Adrenal gland (tissue), 19 donors: ENCODE results near the gene LMF2. TPM values are rescaled to one million over a fixed set of nuclear protein-coding genes. Genes with fewer than 3 reads are reported as not detected.

Source experiments
- DNase-seq, 7 donors: peaks; one replicate each; pipeline ENCODE4 v3.0.0-alpha.2; 2019 to 2020
- H3K27ac ChIP-seq, 5 donors: fragments of 200-600 bp; sonication (generic) in 4 of 5; 1 replicate in 3 of 5; 2 replicates in 2 of 5; pipeline versions ENCODE4 v1.5.1 to v1.8.0; 2016 to 2020; ENCODE audit warnings: mild to moderate bottlenecking in 1 of 5
- H3K27me3 ChIP-seq: fragments of 200-600 bp; 2 replicates; pipeline ENCODE4 v1.8.0; 2021
- H3K36me3 ChIP-seq, 2 donors: fragments of 200-600 bp; replicated peaks in 1 of 2; 1 replicate in 1 of 2; 2 replicates in 1 of 2; pipeline versions ENCODE4 v1.5.1 to v1.8.0; 2018 to 2022
- H3K4me1 ChIP-seq, 2 donors: fragments of 200-600 bp; replicated peaks in 1 of 2; 1 replicate in 1 of 2; 2 replicates in 1 of 2; pipeline versions ENCODE4 v1.5.1 to v1.8.0; 2018 to 2021
- H3K4me3 ChIP-seq, 4 donors: fragments of 200-600 bp; sonication (generic) in 3 of 4; one replicate each; pipeline ENCODE4 v1.5.1; 2016 to 2018
- H3K9me3 ChIP-seq, 3 donors: fragments of 200-600 bp; sonication (generic) in 1 of 3; replicated peaks in 1 of 3; 1 replicate in 2 of 3; 2 replicates in 1 of 3; pipeline versions ENCODE4 v1.5.1 to v1.8.0; 2016 to 2021
- POLR2A ChIP-seq, 2 donors: fragments of 450-650 bp; IDR thresholded peaks; one replicate each; pipeline ENCODE4 v1.6.1; 2017; ENCODE audit warnings: antibody characterized with exemption in 2 of 2, mild to moderate bottlenecking in 2 of 2, moderate library complexity in 1 of 2
- WGBS, 4 donors: extraction: QIAGEN DNeasy Blood & Tissue Kit in 2 of 4; methylation state at CpG; one replicate each; pipeline versions ENCODE4 v1.1.5 to v1.1.7; 2013 to 2017; 5-methylcytosine and 5-hydroxymethylcytosine counted together
- intact Hi-C, 2 donors: fragments of 100-400 bp; cut with DNase I; formaldehyde crosslinking; loops; one replicate each; pipeline versions ENCODE4 v1.14.1 to v1.15.0; 2022 to 2023
- long read RNA-seq, 10 donors: library from polyadenylated mRNA in 3 of 10; unstranded in 2 of 10; stranded (forward) in 1 of 10; transcript quantifications; one replicate each; pipeline ENCODE4 v2.0.0 and lab custom pipeline, GENCODE V29; 2021 to 2026
- polyA plus RNA-seq, 3 donors: library from polyadenylated mRNA; stranded (reverse); fragments of 200-250 nt in 2 of 3; fragments of 350-450 nt in 1 of 3; fragmentation: Illumina TruSeq in 1 of 3; extraction: RNeasy Lipid Tissue Mini Kit (QIAGEN cat#74804) in 1 of 3; gene quantifications; one replicate each; pipeline ENCODE4 v1.2.3, GENCODE V29; 2013 to 2014
- total RNA-seq, 9 donors: library from RNA; depleted of rRNA in 4 of 9; stranded (reverse); fragments of >200 nt in 4 of 9; fragments of 120-200 nt in 1 of 9; fragmentation: NEBNext Ultra II Directional in 1 of 9; extraction: Animal tissue kit (Norgen Biotek cat#: 25700) in 1 of 9; gene quantifications; one replicate each; pipeline versions ENCODE4 v1.1.0 to v1.2.4, GENCODE V29; 2013 to 2023
- TF ChIP-seq, protein P1 (sequence below), 6 experiments: fragments of 450-650 bp in 4 of 6; fragments of 200-600 bp in 2 of 6; sonication (generic) in 1 of 6; IDR thresholded peaks; 1 replicate in 5 of 6; 2 replicates in 1 of 6; pipeline versions ENCODE4 v1.5.1 to v1.8.0; 2016 to 2021; ENCODE audit warnings: antibody characterized with exemption in 6 of 6, mild to moderate bottlenecking in 2 of 6, moderate library complexity in 1 of 6
- donor health status: healthy with polysubstance abuse.
- donor health status: Bipolar disorder and iron deficiency.
- donor health status: DM: yes; HTN: yes; CAD: no.
- donor health status: DM: no; HTN: no; CAD: no.
- donor health status: DM: no; HTN: no; CAD: no.
- donor health status: DM: yes; HTN: yes; CAD: no.

Gene LMF2, protein sequence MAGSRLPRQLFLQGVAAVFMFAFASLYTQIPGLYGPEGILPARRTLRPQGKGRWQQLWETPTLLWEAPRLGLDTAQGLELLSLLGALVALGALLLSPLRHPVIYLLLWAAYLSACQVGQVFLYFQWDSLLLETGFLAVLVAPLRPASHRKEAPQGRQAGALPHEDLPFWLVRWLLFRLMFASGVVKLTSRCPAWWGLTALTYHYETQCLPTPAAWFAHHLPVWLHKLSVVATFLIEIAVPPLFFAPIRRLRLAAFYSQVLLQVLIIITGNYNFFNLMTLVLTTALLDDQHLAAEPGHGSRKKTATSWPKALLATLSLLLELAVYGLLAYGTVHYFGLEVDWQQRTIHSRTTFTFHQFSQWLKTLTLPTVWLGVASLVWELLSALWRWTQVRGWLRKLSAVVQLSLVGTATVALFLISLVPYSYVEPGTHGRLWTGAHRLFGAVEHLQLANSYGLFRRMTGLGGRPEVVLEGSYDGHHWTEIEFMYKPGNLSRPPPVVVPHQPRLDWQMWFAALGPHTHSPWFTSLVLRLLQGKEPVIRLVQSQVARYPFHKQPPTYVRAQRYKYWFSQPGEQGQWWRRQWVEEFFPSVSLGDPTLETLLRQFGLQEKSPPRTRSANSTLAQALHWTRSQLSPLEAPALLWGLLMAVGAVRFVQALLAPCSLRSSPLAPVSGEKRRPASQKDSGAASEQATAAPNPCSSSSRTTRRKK
- total RNA-seq (10 to 100 TPM; 23.6 to 91.0 (median 77.2) TPM), polyA plus RNA-seq (100 to 1,000 TPM in 1 of 3 donors, 10 to 100 TPM in 1, 1 to 10 TPM in 1; 6.3 to 120 (median 90.3) TPM)
- long read RNA-seq, donor 1, transcript LMF2-202 (14 exons, 2,582 nt): major isoform, 7 of 7 reads
- long read RNA-seq, donor 1, partial matches to known transcripts: 0 of 7 reads
- long read RNA-seq, donor 1, other reads (novel, unspliced or antisense): 0 of 7 reads
- long read RNA-seq, donor 2, transcript LMF2-202 (14 exons, 2,582 nt): major isoform, 7 of 7 reads
- long read RNA-seq, donor 2, partial matches to known transcripts: 0 of 7 reads
- long read RNA-seq, donor 2, other reads (novel, unspliced or antisense): 0 of 7 reads
- long read RNA-seq, donor 3, partial matches to known transcripts: 0 of 2 reads
- long read RNA-seq, donor 3, other reads (novel, unspliced or antisense): 0 of 2 reads
- long read RNA-seq, donor 4, transcript LMF2-202 (14 exons, 2,582 nt): major isoform, 8 of 25 reads
- long read RNA-seq, donor 4, partial matches to known transcripts: 12 of 25 reads
- long read RNA-seq, donor 4, other reads (novel, unspliced or antisense): 5 of 25 reads
- long read RNA-seq, donor 5, transcript LMF2-202 (14 exons, 2,582 nt): major isoform, 159 of 300 reads
- long read RNA-seq, donor 5, partial matches to known transcripts: 79 of 300 reads
- long read RNA-seq, donor 5, other reads (novel, unspliced or antisense): 62 of 300 reads
- long read RNA-seq, donor 6, transcript LMF2-202 (14 exons, 2,582 nt): major isoform, 21 of 36 reads
- long read RNA-seq, donor 6, partial matches to known transcripts: 8 of 36 reads
- long read RNA-seq, donor 6, other reads (novel, unspliced or antisense): 7 of 36 reads
- long read RNA-seq, donor 7, partial matches to known transcripts: 0 of 4 reads
- long read RNA-seq, donor 7, other reads (novel, unspliced or antisense): 0 of 4 reads
- long read RNA-seq, donor 8, transcript LMF2-202 (14 exons, 2,582 nt): major isoform, 7 of 8 reads
- long read RNA-seq, donor 8, partial matches to known transcripts: 0 of 8 reads
- long read RNA-seq, donor 8, other reads (novel, unspliced or antisense): 0 of 8 reads
- long read RNA-seq, donor 9, partial matches to known transcripts: 7 of 9 reads
- long read RNA-seq, donor 9, other reads (novel, unspliced or antisense): 0 of 9 reads
- long read RNA-seq, donor 10, partial matches to known transcripts: 0 of 3 reads
- long read RNA-seq, donor 10, other reads (novel, unspliced or antisense): 0 of 3 reads

DNA sequence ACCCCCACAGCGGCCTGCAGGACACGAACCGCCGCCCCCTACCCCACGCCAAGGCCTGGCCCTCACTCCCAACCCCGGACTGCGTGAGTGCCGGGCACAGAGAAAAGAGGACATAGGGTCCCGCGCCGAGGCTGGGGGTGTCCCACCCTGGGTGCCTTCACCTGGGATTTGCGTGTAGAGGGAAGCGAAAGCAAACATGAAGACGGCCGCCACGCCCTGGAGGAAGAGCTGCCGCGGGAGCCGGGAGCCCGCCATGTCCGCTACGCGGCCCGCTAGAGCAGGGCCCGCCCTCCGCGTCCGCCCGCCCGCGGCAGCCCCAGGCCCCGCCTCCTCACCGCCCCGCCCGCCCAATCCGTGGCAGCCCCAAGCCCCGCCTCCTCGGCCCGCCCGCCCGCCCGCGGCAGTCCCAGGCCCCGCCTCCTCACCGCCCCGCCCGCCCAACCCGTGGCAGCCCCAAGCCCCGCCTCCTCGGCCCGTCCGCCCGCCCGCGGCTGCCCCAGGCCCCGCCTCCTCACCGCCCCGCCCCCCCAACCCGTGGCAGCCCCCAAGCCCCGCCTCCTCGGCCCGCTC lies at the start of gene LMF2:
LMF2 (minus strand) TSS at position 282 of the 570 bp plus-strand sequence; CDS start at position 255, 27 bp downstream.
- TF ChIP-seq, protein P1, sequence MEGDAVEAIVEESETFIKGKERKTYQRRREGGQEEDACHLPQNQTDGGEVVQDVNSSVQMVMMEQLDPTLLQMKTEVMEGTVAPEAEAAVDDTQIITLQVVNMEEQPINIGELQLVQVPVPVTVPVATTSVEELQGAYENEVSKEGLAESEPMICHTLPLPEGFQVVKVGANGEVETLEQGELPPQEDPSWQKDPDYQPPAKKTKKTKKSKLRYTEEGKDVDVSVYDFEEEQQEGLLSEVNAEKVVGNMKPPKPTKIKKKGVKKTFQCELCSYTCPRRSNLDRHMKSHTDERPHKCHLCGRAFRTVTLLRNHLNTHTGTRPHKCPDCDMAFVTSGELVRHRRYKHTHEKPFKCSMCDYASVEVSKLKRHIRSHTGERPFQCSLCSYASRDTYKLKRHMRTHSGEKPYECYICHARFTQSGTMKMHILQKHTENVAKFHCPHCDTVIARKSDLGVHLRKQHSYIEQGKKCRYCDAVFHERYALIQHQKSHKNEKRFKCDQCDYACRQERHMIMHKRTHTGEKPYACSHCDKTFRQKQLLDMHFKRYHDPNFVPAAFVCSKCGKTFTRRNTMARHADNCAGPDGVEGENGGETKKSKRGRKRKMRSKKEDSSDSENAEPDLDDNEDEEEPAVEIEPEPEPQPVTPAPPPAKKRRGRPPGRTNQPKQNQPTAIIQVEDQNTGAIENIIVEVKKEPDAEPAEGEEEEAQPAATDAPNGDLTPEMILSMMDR (IDR thresholded peaks at IDR 0.05): peak in 1 of 6 experiments; percentile 5
- TF ChIP-seq POLR2A (IDR thresholded peaks at IDR 0.05): peak; percentile 8 to 47
- H3K36me3 ChIP-seq: peaks cover 0 to 31% of the 10 kb centered on the region in 2 donors
- intact Hi-C loops: no loop called here
- H3K9me3 ChIP-seq: no peaks in the 10 kb centered on the region
- H3K4me1 ChIP-seq: peaks cover 8 to 25% of the 10 kb centered on the region in 2 donors
- no peaks in the 10 kb centered on the region for H3K27me3 ChIP-seq
- DNase-seq: peak in 6 of 7 donors; percentile 88 to 94 (median 92)
- H3K4me3 ChIP-seq: peak within 1 kb of the TSS; percentile 71 to 97 (median 91)
- 0 to 6% (median 1%) methylated on average over 6 to 55 of the region's 62 CpGs for WGBS, 4 donors
- peak within 1 kb of the TSS; percentile 6 to 97 (median 92) for H3K27ac ChIP-seq

DNA sequence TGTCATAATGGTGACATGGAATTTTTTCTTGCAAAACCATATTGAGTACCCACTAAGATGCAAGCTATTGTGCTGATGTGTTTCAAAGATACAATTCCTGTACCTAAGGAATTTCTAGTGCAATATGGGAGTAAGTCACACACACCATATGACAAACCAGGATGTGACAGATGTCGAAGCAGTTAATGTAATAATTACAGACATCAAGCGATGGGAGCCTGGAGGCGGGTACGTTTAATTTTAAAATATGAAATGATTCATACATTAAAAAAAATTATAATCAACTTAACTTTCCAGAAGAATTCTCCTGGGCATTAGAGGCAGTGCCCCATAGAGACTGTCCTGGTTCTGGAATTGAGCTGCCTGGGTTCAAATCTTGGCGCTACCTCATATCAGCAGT lies 49.2 kb upstream of the LMF2 start:
- no peak overlapping the region for H3K4me3 ChIP-seq
- DNase-seq: no peak
- intact Hi-C loops: no loop called here
- H3K27ac ChIP-seq: no peak overlapping the region
- H3K4me1 ChIP-seq: no peaks in the 10 kb centered on the region
- H3K9me3 ChIP-seq: no peaks in the 10 kb centered on the region
- no peaks in the 10 kb centered on the region for H3K27me3 ChIP-seq
- TF ChIP-seq POLR2A (IDR thresholded peaks at IDR 0.05): no peak
- TF ChIP-seq, protein P1 (IDR thresholded peaks at IDR 0.05): no peak
- WGBS, 4 donors: 81 to 88% (median 86%) methylated on average over 5 of the region's 5 CpGs
- H3K36me3 ChIP-seq: no peaks in the 10 kb centered on the region

DNA sequence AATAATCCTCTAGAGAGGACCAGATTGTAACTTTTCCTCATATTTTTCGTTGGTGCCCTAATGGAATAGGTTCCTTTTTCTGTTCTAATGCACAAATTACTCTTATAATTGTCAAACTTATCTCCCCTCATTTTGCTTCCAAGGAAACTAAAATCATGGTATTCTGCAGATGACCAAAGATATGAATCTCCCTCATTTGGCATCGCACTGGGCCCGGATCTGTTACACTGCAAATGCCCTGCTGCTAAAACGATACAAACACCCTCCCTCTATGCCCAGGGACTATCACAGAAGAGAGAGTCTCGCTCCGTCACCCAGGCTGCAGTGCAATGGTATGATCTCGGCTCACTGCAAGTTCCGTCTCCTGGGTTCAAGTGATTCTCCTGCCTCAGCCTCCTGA lies 45.8 kb upstream of the LMF2 start:
- no peaks in the 10 kb centered on the region for H3K4me1 ChIP-seq
- intact Hi-C loops: no loop called here
- TF ChIP-seq, protein P1 (IDR thresholded peaks at IDR 0.05): no peak
- no peak for TF ChIP-seq POLR2A (IDR thresholded peaks at IDR 0.05)
- peaks cover 10% of the 10 kb centered on the region for H3K27me3 ChIP-seq
- H3K9me3 ChIP-seq: no peaks in the 10 kb centered on the region
- H3K27ac ChIP-seq: no peak overlapping the region
- no peak for DNase-seq
- WGBS, 4 donors: 73 to 83% (median 74%) methylated on average over 8 of the region's 8 CpGs
- H3K36me3 ChIP-seq: no peaks in the 10 kb centered on the region
- H3K4me3 ChIP-seq: no peak overlapping the region
